ENCODE data around the gene ANP32B.

The ANP32B gene

DNA sequence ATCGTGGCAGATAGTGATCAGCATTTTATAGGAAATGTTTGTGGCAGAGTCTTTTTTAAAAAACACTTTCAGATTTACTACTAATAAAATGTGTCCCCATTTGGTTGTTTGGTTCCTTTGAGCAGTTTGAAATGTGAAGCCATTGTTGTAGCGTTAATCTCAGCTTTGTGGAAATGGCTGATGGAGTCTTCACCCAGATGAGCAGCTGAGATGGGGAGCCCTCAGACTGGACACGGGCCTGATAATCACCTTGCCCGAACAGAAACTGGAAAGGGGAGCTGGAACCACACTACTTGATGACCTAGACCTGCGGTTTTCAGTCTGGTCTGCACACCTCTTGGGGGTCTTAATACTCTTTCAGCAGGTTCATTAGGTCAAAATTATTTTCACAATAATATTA lies 20.6 kb upstream of the ANP32B start:
- Histone ChIP-seq H3K4me2 (ENCODE audit: low read length, poor library complexity, severe bottlenecking) (no peak overlapping the region), H2BK15ac (ENCODE audit: low read depth, poor library complexity, severe bottlenecking) (no peak overlapping the region), H2BK12ac (ENCODE audit: low read length in 2 of 2) (no peak overlapping the region), H3K27me3 (ENCODE audit: control insufficient read depth in 1 of 2, insufficient read depth in 1 of 2, low read length in 2 of 2) (peaks cover 10 to 22% of the 10 kb centered on the region in 2 experiments), H3K4ac (ENCODE audit: low read depth in 1 of 2, low read length in 2 of 2) (no peak overlapping the region), H3K9ac (ENCODE audit: low read length) (no peak overlapping the region), H3K4me3 (ENCODE audit: insufficient read depth in 1 of 2, low read depth in 1 of 2, low read length in 2 of 2) (no peak overlapping the region), H3K4me1 (ENCODE audit: control insufficient read depth, insufficient read depth, low read depth, low read length) (no peaks in the 10 kb centered on the region), H3K9me3 (ENCODE audit: control insufficient read depth, low read length) (no peaks in the 10 kb centered on the region), H4K8ac (ENCODE audit: low read length) (no peak overlapping the region), H4K91ac (ENCODE audit: low read length) (no peak overlapping the region), H3K79me1 (replicated peaks; ENCODE audit: low read length, poor library complexity, severe bottlenecking) (no peaks in the 10 kb centered on the region), H3K18ac (ENCODE audit: low read depth in 1 of 2, low read length in 2 of 2) (no peak overlapping the region), H2AK5ac (ENCODE audit: low read length, severe bottlenecking) (no peak overlapping the region), H2BK5ac (ENCODE audit: low read depth, low read length, poor library complexity, severe bottlenecking) (no peak overlapping the region), H3K14ac (ENCODE audit: low read length in 2 of 2) (no peak overlapping the region), H3K27ac (ENCODE audit: low read length, poor library complexity, severe bottlenecking) (no peak overlapping the region), H3K36me3 (ENCODE audit: control insufficient read depth in 1 of 2, insufficient read depth in 2 of 2, low read depth in 1 of 2, low read length in 2 of 2) (no peaks in the 10 kb centered on the region), H3K23ac (ENCODE audit: low read length in 2 of 2) (peak overlapping the region in 1 of 2 experiments; percentile 35), H2AFZ (ENCODE audit: low read depth, low read length) (no peak overlapping the region), H2BK120ac (ENCODE audit: low read depth, low read length) (no peak overlapping the region)
- WGBS: 96% methylated on average over 4 of the region's 5 CpGs
- DNase-seq: no peak

DNA sequence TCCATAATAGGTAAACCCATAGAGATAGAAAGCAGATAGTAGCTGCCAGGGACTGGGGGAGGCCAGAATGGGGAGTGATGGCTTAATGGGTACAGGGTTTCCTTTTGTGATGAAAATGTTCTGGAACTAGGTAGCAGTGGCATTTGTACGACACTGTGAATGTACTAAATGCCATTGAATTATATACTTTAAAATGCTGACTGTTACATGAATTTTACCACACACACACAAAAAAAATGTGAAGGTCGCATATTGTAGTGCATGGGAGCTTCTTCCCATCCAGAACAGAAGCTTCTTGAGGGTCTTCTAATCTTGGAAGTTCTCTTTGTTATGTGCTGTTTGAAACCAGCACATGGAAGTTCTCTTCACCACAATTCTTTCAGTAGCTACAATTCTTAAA lies 19.9 kb upstream of the ANP32B start:
- Histone ChIP-seq H3K4me3 (ENCODE audit: insufficient read depth in 1 of 2, low read depth in 1 of 2, low read length in 2 of 2) (no peak overlapping the region), H3K4me1 (ENCODE audit: control insufficient read depth, insufficient read depth, low read depth, low read length) (no peaks in the 10 kb centered on the region), H3K27ac (ENCODE audit: low read length, poor library complexity, severe bottlenecking) (no peak overlapping the region), H3K79me1 (replicated peaks; ENCODE audit: low read length, poor library complexity, severe bottlenecking) (no peaks in the 10 kb centered on the region), H2BK120ac (ENCODE audit: low read depth, low read length) (no peak overlapping the region), H4K8ac (ENCODE audit: low read length) (no peak overlapping the region), H2BK15ac (ENCODE audit: low read depth, poor library complexity, severe bottlenecking) (no peak overlapping the region), H3K14ac (ENCODE audit: low read length in 2 of 2) (no peak overlapping the region), H2AK5ac (ENCODE audit: low read length, severe bottlenecking) (no peak overlapping the region), H3K27me3 (ENCODE audit: control insufficient read depth in 1 of 2, insufficient read depth in 1 of 2, low read length in 2 of 2) (peaks cover 10 to 22% of the 10 kb centered on the region in 2 experiments), H3K4me2 (ENCODE audit: low read length, poor library complexity, severe bottlenecking) (no peak overlapping the region), H3K4ac (ENCODE audit: low read depth in 1 of 2, low read length in 2 of 2) (no peak overlapping the region), H3K18ac (ENCODE audit: low read depth in 1 of 2, low read length in 2 of 2) (no peak overlapping the region), H4K91ac (ENCODE audit: low read length) (no peak overlapping the region), H3K9ac (ENCODE audit: low read length) (no peak overlapping the region), H3K9me3 (ENCODE audit: control insufficient read depth, low read length) (no peaks in the 10 kb centered on the region), H2AFZ (ENCODE audit: low read depth, low read length) (no peak overlapping the region), H2BK5ac (ENCODE audit: low read depth, low read length, poor library complexity, severe bottlenecking) (no peak overlapping the region), H2BK12ac (ENCODE audit: low read length in 2 of 2) (no peak overlapping the region), H3K23ac (ENCODE audit: low read length in 2 of 2) (no peak overlapping the region), H3K36me3 (ENCODE audit: control insufficient read depth in 1 of 2, insufficient read depth in 2 of 2, low read depth in 1 of 2, low read length in 2 of 2) (no peaks in the 10 kb centered on the region)
- no peak for DNase-seq
- WGBS: no CpG with 5 or more reads among the region's 2 CpGs

DNA sequence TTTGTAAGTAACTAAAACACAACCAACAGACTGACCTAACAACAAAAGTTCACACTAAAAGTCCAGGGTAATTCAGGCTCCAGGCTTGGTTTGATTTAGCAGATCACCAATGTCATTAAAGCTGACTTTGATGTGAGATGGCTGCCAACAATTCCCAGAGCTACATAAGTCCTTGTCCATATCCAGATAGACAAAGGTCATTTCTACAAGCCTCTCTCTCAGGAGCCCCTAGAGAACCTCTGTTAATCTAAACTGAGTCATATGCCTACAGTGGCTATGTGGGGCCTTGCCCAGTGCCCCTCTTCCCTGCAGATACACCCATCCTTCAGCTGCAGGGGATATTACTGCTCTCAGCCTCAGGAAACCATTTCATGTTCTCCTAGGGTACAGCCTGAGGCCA lies 18.2 kb upstream of the ANP32B start:
- H4K8ac ChIP-seq (ENCODE audit: low read length): no peak overlapping the region
- H3K18ac ChIP-seq (ENCODE audit: low read depth in 1 of 2, low read length in 2 of 2): no peak overlapping the region
- H3K36me3 ChIP-seq (ENCODE audit: control insufficient read depth in 1 of 2, insufficient read depth in 2 of 2, low read depth in 1 of 2, low read length in 2 of 2): no peaks in the 10 kb centered on the region
- H2BK5ac ChIP-seq (ENCODE audit: low read depth, low read length, poor library complexity, severe bottlenecking): no peak overlapping the region
- H4K91ac ChIP-seq (ENCODE audit: low read length): no peak overlapping the region
- H3K4me2 ChIP-seq (ENCODE audit: low read length, poor library complexity, severe bottlenecking): no peak overlapping the region
- H3K4me3 ChIP-seq (ENCODE audit: insufficient read depth in 1 of 2, low read depth in 1 of 2, low read length in 2 of 2): no peak overlapping the region
- H2AFZ ChIP-seq (ENCODE audit: low read depth, low read length): no peak overlapping the region
- H3K79me1 ChIP-seq (replicated peaks; ENCODE audit: low read length, poor library complexity, severe bottlenecking): no peaks in the 10 kb centered on the region
- H3K4ac ChIP-seq (ENCODE audit: low read depth in 1 of 2, low read length in 2 of 2): no peak overlapping the region
- no peak overlapping the region for H2AK5ac ChIP-seq (ENCODE audit: low read length, severe bottlenecking)
- no peak overlapping the region for H3K14ac ChIP-seq (ENCODE audit: low read length in 2 of 2)
- no peak overlapping the region for H3K27ac ChIP-seq (ENCODE audit: low read length, poor library complexity, severe bottlenecking)
- H3K27me3 ChIP-seq (ENCODE audit: control insufficient read depth in 1 of 2, insufficient read depth in 1 of 2, low read length in 2 of 2): peaks cover 10 to 22% of the 10 kb centered on the region in 2 experiments
- no peaks in the 10 kb centered on the region for H3K4me1 ChIP-seq (ENCODE audit: control insufficient read depth, insufficient read depth, low read depth, low read length)
- no peak overlapping the region for H2BK12ac ChIP-seq (ENCODE audit: low read length in 2 of 2)
- H3K23ac ChIP-seq (ENCODE audit: low read length in 2 of 2): no peak overlapping the region
- H2BK120ac ChIP-seq (ENCODE audit: low read depth, low read length): no peak overlapping the region
- no peak overlapping the region for H3K9ac ChIP-seq (ENCODE audit: low read length)
- no peak overlapping the region for H2BK15ac ChIP-seq (ENCODE audit: low read depth, poor library complexity, severe bottlenecking)
- no peak for DNase-seq
- H3K9me3 ChIP-seq (ENCODE audit: control insufficient read depth, low read length): no peaks in the 10 kb centered on the region

DNA sequence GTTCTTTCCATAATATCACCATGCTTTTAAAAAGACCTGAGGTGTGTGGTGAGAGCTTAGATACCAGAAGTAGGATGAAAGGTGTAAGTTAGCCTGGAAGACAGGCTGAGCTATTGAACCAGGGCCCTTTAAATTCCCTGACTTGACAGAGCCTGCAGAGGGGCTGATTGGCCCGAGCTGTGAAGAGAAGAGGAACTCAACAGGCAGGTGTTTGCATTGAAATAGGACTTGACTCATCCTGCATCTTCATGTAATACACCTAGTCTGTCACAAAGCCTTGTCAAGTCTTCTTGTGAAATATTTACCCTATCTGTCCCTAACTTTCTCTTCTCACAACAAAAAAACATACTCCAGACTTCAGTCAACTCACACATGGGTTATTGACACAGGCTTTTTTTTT lies 16.6 kb upstream of the ANP32B start:
- H3K14ac ChIP-seq (ENCODE audit: low read length in 2 of 2): no peak overlapping the region
- no peak overlapping the region for H2AFZ ChIP-seq (ENCODE audit: low read depth, low read length)
- H2BK12ac ChIP-seq (ENCODE audit: low read length in 2 of 2): no peak overlapping the region
- no peak overlapping the region for H2AK5ac ChIP-seq (ENCODE audit: low read length, severe bottlenecking)
- H3K36me3 ChIP-seq (ENCODE audit: control insufficient read depth in 1 of 2, insufficient read depth in 2 of 2, low read depth in 1 of 2, low read length in 2 of 2): no peaks in the 10 kb centered on the region
- H3K4me3 ChIP-seq (ENCODE audit: insufficient read depth in 1 of 2, low read depth in 1 of 2, low read length in 2 of 2): no peak overlapping the region
- no peak for DNase-seq
- no peaks in the 10 kb centered on the region for H3K79me1 ChIP-seq (replicated peaks; ENCODE audit: low read length, poor library complexity, severe bottlenecking)
- no peak overlapping the region for H3K23ac ChIP-seq (ENCODE audit: low read length in 2 of 2)
- no peak overlapping the region for H3K9ac ChIP-seq (ENCODE audit: low read length)
- no peak overlapping the region for H2BK120ac ChIP-seq (ENCODE audit: low read depth, low read length)
- H2BK15ac ChIP-seq (ENCODE audit: low read depth, poor library complexity, severe bottlenecking): no peak overlapping the region
- H3K4ac ChIP-seq (ENCODE audit: low read depth in 1 of 2, low read length in 2 of 2): no peak overlapping the region
- H3K27ac ChIP-seq (ENCODE audit: low read length, poor library complexity, severe bottlenecking): no peak overlapping the region
- no peaks in the 10 kb centered on the region for H3K9me3 ChIP-seq (ENCODE audit: control insufficient read depth, low read length)
- H3K27me3 ChIP-seq (ENCODE audit: control insufficient read depth in 1 of 2, insufficient read depth in 1 of 2, low read length in 2 of 2): peaks cover 10 to 22% of the 10 kb centered on the region in 2 experiments
- no peak overlapping the region for H4K8ac ChIP-seq (ENCODE audit: low read length)
- 50% methylated on average over 1 of the region's 1 CpG for WGBS
- no peak overlapping the region for H4K91ac ChIP-seq (ENCODE audit: low read length)
- H3K18ac ChIP-seq (ENCODE audit: low read depth in 1 of 2, low read length in 2 of 2): no peak overlapping the region
- H3K4me1 ChIP-seq (ENCODE audit: control insufficient read depth, insufficient read depth, low read depth, low read length): no peaks in the 10 kb centered on the region
- no peak overlapping the region for H2BK5ac ChIP-seq (ENCODE audit: low read depth, low read length, poor library complexity, severe bottlenecking)
- H3K4me2 ChIP-seq (ENCODE audit: low read length, poor library complexity, severe bottlenecking): no peak overlapping the region

All from mesenchymal stem cell (in vitro differentiated cells and primary cell).